ENCODE data around the gene POLR2L.

POLR2L gene

DNA sequence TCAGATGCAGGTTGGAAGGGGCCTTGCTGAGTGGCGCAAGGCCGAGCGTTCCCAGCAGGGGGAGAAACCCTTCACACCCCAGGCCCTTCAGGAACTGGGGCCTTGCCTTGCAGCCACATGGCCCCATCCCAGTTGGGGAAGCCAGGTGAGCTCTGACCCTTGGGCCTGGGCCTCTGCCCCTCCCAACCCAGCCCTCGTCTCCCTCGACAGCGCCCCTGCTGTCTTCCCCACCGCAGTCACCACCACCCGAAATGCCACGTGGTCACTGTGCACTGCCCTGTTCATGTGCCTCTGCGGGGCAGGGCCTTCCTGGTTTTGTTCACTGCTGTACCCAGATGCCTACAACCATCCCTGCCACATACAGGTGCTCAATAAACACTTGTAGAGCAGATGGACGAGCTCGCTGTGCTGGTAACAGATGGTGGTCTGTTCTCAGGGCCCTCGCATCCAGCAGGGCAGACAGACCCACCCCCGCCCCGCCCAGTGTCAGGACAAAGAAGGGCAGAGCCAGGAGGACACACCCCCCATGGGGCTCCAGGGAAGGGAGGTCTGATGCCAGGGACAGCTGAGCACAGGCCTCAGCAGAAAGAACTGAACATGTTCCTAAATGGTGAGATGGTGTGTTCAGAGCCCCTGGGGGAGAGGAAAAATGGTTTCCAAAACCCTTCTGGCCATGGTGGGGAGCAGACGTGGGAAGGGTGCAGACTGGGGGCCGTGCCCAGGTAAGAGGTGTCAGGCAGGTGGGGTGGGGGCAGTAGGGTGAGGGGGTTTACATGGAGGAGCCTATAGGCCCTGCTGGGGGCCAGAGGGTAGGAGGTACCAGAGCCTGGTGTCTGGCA is 3.7 kb downstream of the POLR2L start:
- in situ Hi-C loops (cut with MboI; ENCODE audit: low pct_unique_long_range_greater_than_20kb, low sequenced_read_pairs, unreplicated experiment) = no loop called here
- DNase-seq (ENCODE audit: low spot score) = no peak
- TF ChIP-seq, protein P1, sequence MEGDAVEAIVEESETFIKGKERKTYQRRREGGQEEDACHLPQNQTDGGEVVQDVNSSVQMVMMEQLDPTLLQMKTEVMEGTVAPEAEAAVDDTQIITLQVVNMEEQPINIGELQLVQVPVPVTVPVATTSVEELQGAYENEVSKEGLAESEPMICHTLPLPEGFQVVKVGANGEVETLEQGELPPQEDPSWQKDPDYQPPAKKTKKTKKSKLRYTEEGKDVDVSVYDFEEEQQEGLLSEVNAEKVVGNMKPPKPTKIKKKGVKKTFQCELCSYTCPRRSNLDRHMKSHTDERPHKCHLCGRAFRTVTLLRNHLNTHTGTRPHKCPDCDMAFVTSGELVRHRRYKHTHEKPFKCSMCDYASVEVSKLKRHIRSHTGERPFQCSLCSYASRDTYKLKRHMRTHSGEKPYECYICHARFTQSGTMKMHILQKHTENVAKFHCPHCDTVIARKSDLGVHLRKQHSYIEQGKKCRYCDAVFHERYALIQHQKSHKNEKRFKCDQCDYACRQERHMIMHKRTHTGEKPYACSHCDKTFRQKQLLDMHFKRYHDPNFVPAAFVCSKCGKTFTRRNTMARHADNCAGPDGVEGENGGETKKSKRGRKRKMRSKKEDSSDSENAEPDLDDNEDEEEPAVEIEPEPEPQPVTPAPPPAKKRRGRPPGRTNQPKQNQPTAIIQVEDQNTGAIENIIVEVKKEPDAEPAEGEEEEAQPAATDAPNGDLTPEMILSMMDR (IDR thresholded peaks at IDR 0.05; ENCODE audit: extremely low read depth, insufficient read depth, missing control alignments) = no peak

DNA sequence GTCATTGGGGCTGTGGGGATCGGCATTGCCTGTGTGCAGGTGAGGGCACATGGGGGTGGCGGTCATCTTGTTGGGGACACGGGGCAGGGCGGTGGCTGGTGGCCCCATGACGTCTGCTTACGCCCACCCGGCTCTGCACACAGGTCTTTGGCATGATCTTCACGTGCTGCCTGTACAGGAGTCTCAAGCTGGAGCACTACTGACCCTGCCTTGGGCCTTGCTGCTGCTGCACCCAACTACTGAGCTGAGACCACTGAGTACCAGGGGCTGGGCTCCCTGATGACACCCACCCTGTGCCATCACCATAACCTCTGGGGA is 4.4 kb downstream of the POLR2L start:
- TF ChIP-seq, protein P1 (IDR thresholded peaks at IDR 0.05; ENCODE audit: extremely low read depth, insufficient read depth, missing control alignments) = no peak
- in situ Hi-C loops (cut with MboI; ENCODE audit: low pct_unique_long_range_greater_than_20kb, low sequenced_read_pairs, unreplicated experiment) = no loop called here
- no peak for DNase-seq (ENCODE audit: low spot score)

GRCh38 chr11:837189-837989 is 4.9 kb downstream of the POLR2L start:
- in situ Hi-C loops (cut with MboI; ENCODE audit: low pct_unique_long_range_greater_than_20kb, low sequenced_read_pairs, unreplicated experiment) = no loop called here
- TF ChIP-seq, protein P1 (IDR thresholded peaks at IDR 0.05; ENCODE audit: extremely low read depth, insufficient read depth, missing control alignments) = no peak
- DNase-seq (ENCODE audit: low spot score) = no peak

DNA sequence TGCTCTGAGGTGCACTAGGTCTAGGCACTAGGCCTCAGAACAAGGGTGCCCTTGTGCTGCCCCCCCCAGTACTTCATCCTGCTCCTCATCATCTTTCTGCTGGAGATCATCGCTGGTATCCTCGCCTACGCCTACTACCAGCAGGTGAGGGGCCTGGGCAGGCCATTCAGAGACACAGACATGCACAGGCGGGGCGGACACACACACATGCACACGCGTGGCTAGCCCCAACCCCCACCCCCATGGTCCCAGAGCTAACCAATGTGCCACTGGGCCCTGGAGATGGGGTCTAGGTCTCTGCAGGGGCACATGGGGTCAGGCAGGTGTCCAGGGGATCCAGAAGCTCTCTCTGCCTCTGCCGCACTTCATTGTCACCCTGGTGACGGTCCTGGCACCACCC is 5.6 kb downstream of the POLR2L start:
- TF ChIP-seq, protein P1 (IDR thresholded peaks at IDR 0.05; ENCODE audit: extremely low read depth, insufficient read depth, missing control alignments) = no peak
- DNase-seq (ENCODE audit: low spot score) = no peak
- in situ Hi-C loops (cut with MboI; ENCODE audit: low pct_unique_long_range_greater_than_20kb, low sequenced_read_pairs, unreplicated experiment) = no loop called here

GRCh38 chr11:836274-836673 is 6.1 kb downstream of the POLR2L start:
- TF ChIP-seq, protein P1 (IDR thresholded peaks at IDR 0.05; ENCODE audit: extremely low read depth, insufficient read depth, missing control alignments) = no peak
- in situ Hi-C loops (cut with MboI; ENCODE audit: low pct_unique_long_range_greater_than_20kb, low sequenced_read_pairs, unreplicated experiment) = no loop called here
- DNase-seq (ENCODE audit: low spot score) = no peak

DNA sequence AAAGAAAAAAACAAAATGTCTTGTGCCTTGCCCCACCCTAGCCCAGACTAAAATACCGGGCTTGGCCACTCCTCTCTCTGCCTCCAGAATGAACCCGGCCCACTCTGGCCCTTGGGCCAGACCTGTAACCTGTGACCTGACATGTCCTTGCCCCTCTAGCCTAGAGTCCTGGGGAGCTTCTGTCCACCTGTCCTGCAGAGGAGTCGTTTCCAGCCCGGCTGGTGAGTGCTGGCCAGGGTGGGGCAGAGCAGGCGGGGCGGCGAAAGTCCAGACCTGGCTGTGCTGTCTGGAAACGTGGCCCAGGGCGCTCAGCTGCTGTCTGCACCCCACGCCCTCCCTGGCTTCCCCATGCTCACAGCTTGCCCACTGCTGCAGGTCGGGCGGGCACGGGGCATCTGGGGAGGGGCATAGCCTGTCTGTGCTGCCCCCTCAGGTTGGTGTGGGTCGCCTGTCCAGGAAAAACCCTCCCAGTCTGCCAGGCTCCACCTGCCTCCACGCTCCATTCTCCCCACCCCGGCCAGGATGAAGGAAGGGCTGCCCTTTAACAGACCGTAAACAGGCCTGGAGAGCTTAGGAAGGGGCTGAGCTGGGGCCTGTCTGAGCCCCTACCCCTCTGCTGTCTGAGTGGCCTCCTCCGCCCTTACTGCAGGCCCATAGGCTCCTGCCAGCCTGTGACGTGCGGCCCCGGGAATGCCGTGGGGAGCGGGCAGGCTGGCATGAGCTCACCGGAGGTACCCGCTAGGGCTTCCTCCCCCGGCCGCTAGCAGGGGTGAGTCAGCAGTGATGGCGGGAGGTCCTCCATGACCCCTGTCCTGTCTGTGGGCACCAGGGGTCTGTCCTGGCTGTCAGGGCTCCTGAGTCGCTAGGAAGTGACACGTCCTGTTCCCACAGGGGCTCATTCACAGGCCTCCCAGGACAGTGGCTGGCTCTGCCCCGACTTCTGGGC is 7.7 kb downstream of the POLR2L start:
- TF ChIP-seq, protein P1 (IDR thresholded peaks at IDR 0.05; ENCODE audit: extremely low read depth, insufficient read depth, missing control alignments) = no peak
- no peak for DNase-seq (ENCODE audit: low spot score)
- in situ Hi-C loops (cut with MboI; ENCODE audit: low pct_unique_long_range_greater_than_20kb, low sequenced_read_pairs, unreplicated experiment) = no loop called here

Data from GM13977 (cell line).